Trophoblast cell (in vitro differentiated cells and primary cell): ENCODE data around the gene ORM2.

Experiments used
- DNase-seq, 2 donors: peaks; one replicate each; pipeline ENCODE4 v3.0.0-alpha.2; 2016
- H2AFZ ChIP-seq: 2 replicates; pipeline ENCODE4 v1.6.1; 2013; ENCODE audit warnings: low read length, moderate library complexity, mild to moderate bottlenecking; ENCODE audit not compliant: insufficient read depth, poor library complexity
- H2AK5ac ChIP-seq: 2 replicates; pipeline ENCODE4 v1.6.1; 2013; ENCODE audit warnings: mild to moderate bottlenecking, low read length
- H2BK120ac ChIP-seq: 2 replicates; pipeline ENCODE4 v1.6.1; 2013; ENCODE audit warnings: low read length, mild to moderate bottlenecking, moderate library complexity; ENCODE audit not compliant: insufficient read depth, poor library complexity
- H2BK12ac ChIP-seq: 2 replicates; pipeline ENCODE4 v1.6.1; 2013; ENCODE audit warnings: mild to moderate bottlenecking, low read length, moderate library complexity
- H2BK5ac ChIP-seq: 2 replicates; pipeline ENCODE4 v1.6.1; 2013; ENCODE audit warnings: low read length, low read depth, moderate library complexity, mild to moderate bottlenecking; ENCODE audit not compliant: poor library complexity
- H3K14ac ChIP-seq: 2 replicates; pipeline ENCODE4 v1.6.1; 2013; ENCODE audit warnings: mild to moderate bottlenecking, low read length
- H3K18ac ChIP-seq: 2 replicates; pipeline ENCODE4 v1.6.1; 2013; ENCODE audit warnings: mild to moderate bottlenecking, low read length
- H3K23ac ChIP-seq: 2 replicates; pipeline ENCODE4 v1.6.1; 2013; ENCODE audit warnings: low read length
- H3K27ac ChIP-seq: 2 replicates; pipeline ENCODE4 v1.5.1; 2013; ENCODE audit warnings: low read depth, mild to moderate bottlenecking, inconsistent platforms, low read length, moderate library complexity
- H3K27me3 ChIP-seq: 2 replicates; pipeline ENCODE4 v1.6.1; 2013; ENCODE audit warnings: inconsistent platforms, mild to moderate bottlenecking, low read length, moderate library complexity; ENCODE audit not compliant: insufficient read depth
- H3K36me3 ChIP-seq, 2 experiments: 1 replicate in 1 of 2; 2 replicates in 1 of 2; pipeline ENCODE4 v1.6.1; 2013; ENCODE audit warnings: low read length in 2 of 2, mild to moderate bottlenecking in 2 of 2, moderate library complexity in 1 of 2; ENCODE audit not compliant: insufficient read depth in 2 of 2, control insufficient read depth in 1 of 2
- H3K4ac ChIP-seq: 2 replicates; pipeline ENCODE4 v1.6.1; 2013; ENCODE audit warnings: low read depth, mild to moderate bottlenecking, low read length, moderate library complexity
- H3K4me1 ChIP-seq, 2 experiments: 1 replicate in 1 of 2; 2 replicates in 1 of 2; pipeline ENCODE4 v1.6.1; 2013; ENCODE audit warnings: low read length in 2 of 2, mild to moderate bottlenecking in 2 of 2, moderate library complexity in 1 of 2; ENCODE audit not compliant: insufficient read depth in 2 of 2, control insufficient read depth in 1 of 2
- H3K4me2 ChIP-seq: 2 replicates; pipeline ENCODE4 v1.6.1; 2013; ENCODE audit warnings: inconsistent platforms, mild to moderate bottlenecking, low read length, moderate library complexity
- H3K4me3 ChIP-seq: 2 replicates; pipeline ENCODE4 v1.5.1; 2013; ENCODE audit warnings: mild to moderate bottlenecking, low read depth, low read length, inconsistent platforms
- H3K79me1 ChIP-seq: one replicate; pipeline ENCODE4 v1.6.1; 2013; ENCODE audit warnings: low read length
- H3K79me2 ChIP-seq: 2 replicates; pipeline ENCODE4 v1.6.1; 2013; ENCODE audit warnings: low read length, mild to moderate bottlenecking; ENCODE audit not compliant: control insufficient read depth, insufficient read depth, poor library complexity
- H3K9ac ChIP-seq: 2 replicates; pipeline ENCODE4 v1.6.1; 2013; ENCODE audit warnings: mild to moderate bottlenecking, low read length
- H3K9me3 ChIP-seq: 2 replicates; pipeline ENCODE4 v1.6.1; 2013; ENCODE audit warnings: low read depth, mild to moderate bottlenecking, control low read depth, inconsistent platforms, low read length; ENCODE audit not compliant: insufficient read depth
- H4K12ac ChIP-seq: 2 replicates; pipeline ENCODE4 v1.6.1; 2013; ENCODE audit warnings: low read depth, mild to moderate bottlenecking, low read length, moderate library complexity
- H4K8ac ChIP-seq: 2 replicates; pipeline ENCODE4 v1.6.1; 2013; ENCODE audit warnings: low read depth, mild to moderate bottlenecking, low read length, moderate library complexity
- H4K91ac ChIP-seq: one replicate; pipeline ENCODE4 v1.6.1; 2013; ENCODE audit warnings: low read depth, mild to moderate bottlenecking, low read length, moderate library complexity
- WGBS: extraction: QIAGEN DNeasy Blood & Tissue Kit; methylation state at CpG from one replicate; pipeline ENCODE4 v1.1.7; 2013; ENCODE audit warnings: missing lambda C conversion rate; ENCODE audit not compliant: insufficient read length, insufficient coverage; ENCODE audit errors: extremely low coverage; 5-methylcytosine and 5-hydroxymethylcytosine counted together

Gene ORM2

DNA sequence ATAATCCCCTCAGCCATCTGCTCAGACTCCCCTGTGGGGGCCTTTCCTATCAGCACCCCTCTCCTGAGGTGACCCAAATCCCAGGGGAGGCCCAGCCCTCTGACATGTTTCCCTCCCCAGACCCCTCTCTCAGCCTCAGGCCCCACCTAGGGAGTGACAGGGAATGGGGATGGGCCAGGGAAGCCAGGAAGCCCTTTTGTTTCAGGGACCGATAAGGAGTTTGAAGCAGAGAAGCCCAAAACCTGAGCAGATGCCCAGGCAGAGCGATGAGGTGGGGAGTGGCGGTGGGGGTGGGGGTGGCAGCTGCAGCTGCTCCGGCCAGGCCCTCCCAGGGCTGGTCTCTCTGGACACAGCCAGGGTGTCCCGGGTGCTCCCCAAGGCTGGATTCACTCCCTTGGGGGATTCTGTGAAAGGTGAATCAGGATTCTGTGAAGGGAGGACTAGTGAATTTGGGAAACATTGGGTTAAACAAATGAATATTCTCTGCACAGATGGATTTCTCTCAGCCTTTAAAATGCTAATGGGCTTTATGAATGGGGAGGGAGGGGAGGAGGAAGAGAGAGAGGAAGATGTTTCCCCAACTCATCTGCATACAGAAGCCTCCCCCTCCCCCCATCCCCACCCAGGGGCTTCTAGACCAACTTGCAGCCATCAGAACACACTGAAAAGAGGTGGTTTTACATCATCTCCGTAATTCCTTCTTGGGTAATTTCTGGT lies 40.7 kb downstream of the ORM2 start:
- H3K36me3 ChIP-seq = peaks cover 26 to 28% of the 10 kb centered on the region in 2 experiments
- WGBS = no CpG with 5 or more reads among the region's 6 CpGs
- no peak overlapping the region for H4K91ac ChIP-seq
- no peak overlapping the region for H2AK5ac ChIP-seq
- H2BK120ac ChIP-seq = no peak overlapping the region
- peaks cover 2 to 7% of the 10 kb centered on the region in 2 experiments for H3K4me1 ChIP-seq
- H3K4me3 ChIP-seq = no peak overlapping the region
- H3K18ac ChIP-seq = no peak overlapping the region
- no peak overlapping the region for H3K14ac ChIP-seq
- no peak overlapping the region for H3K9ac ChIP-seq
- no peak overlapping the region for H4K8ac ChIP-seq
- H3K4ac ChIP-seq = no peak overlapping the region
- H3K27ac ChIP-seq = no peak overlapping the region
- no peak overlapping the region for H2BK12ac ChIP-seq
- no peaks in the 10 kb centered on the region for H3K79me2 ChIP-seq
- H2AFZ ChIP-seq = no peak overlapping the region
- DNase-seq = no peak
- H3K9me3 ChIP-seq = no peaks in the 10 kb centered on the region
- no peaks in the 10 kb centered on the region for H3K79me1 ChIP-seq
- no peak overlapping the region for H4K12ac ChIP-seq
- H3K4me2 ChIP-seq = no peak overlapping the region
- no peak overlapping the region for H2BK5ac ChIP-seq
- no peaks in the 10 kb centered on the region for H3K27me3 ChIP-seq
- H3K23ac ChIP-seq = no peak overlapping the region

DNA sequence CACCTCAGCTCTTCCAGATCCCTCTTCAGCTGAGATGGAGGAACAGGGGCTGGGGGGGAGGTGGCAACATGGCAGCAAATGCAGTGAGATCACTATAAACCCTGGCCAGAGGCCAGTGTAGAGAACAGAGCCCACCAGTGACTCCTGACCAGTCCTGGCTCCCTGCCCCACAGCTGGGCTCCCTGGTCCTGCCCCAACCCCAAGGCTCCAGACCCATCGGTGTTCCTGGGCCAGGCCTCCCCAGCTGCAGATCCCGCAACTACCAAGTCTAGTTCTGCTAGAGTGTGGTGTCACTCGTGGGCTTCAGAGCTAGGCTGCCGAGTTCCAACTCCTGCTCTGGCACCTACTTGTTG lies 41.3 kb downstream of the ORM2 start:
- Histone ChIP-seq H2BK120ac (no peak overlapping the region), H3K36me3 (peaks cover 26% of the 10 kb centered on the region in 2 experiments), H3K9ac (no peak overlapping the region), H4K12ac (no peak overlapping the region), H3K4me1 (peaks cover 2 to 7% of the 10 kb centered on the region in 2 experiments), H3K18ac (no peak overlapping the region), H3K14ac (no peak overlapping the region), H4K8ac (no peak overlapping the region), H2AK5ac (no peak overlapping the region), H3K79me2 (no peaks in the 10 kb centered on the region), H3K79me1 (no peaks in the 10 kb centered on the region), H3K4me3 (no peak overlapping the region), H3K4ac (no peak overlapping the region), H3K9me3 (no peaks in the 10 kb centered on the region), H3K23ac (no peak overlapping the region), H2AFZ (no peak overlapping the region), H3K27ac (no peak overlapping the region), H3K4me2 (no peak overlapping the region), H2BK12ac (no peak overlapping the region), H3K27me3 (no peaks in the 10 kb centered on the region), H4K91ac (no peak overlapping the region), H2BK5ac (no peak overlapping the region)
- WGBS = no CpG with 5 or more reads among the region's 4 CpGs
- DNase-seq = no peak

DNA sequence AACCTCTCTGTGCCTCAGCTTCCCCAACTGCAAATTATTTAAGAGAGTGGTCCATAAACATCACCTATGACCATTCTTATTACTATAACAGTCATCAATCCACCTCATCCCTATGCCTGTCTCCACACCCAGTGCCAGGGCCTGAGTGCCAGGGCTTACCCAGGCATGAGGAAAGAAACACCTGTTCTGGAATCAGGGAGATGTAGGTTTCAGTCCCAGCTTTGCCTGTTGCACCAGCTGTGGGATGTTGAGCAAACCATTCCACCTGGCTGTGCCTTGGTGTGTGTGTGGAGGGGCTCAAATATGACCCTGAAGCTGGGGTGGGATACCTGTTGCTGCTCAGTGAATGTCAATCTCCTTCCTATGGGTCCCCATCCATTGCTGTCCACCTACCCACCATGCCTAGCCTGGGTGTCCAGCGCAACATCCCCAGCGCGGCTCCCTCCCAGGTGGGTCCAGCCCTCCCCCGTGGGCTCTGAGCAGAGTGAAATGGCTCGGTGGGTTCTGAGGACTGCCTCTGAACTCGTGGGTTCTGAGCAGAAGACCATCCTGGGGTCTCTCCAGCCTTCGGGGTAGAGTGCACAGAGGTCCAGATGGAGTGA lies 41.8 kb downstream of the ORM2 start:
- Histone ChIP-seq H4K8ac (no peak overlapping the region), H3K79me2 (no peaks in the 10 kb centered on the region), H3K9ac (no peak overlapping the region), H4K91ac (no peak overlapping the region), H3K4me3 (no peak overlapping the region), H3K14ac (no peak overlapping the region), H3K79me1 (no peaks in the 10 kb centered on the region), H3K18ac (no peak overlapping the region), H3K36me3 (peaks cover 28% of the 10 kb centered on the region in 2 experiments), H4K12ac (no peak overlapping the region), H2BK5ac (no peak overlapping the region), H3K9me3 (no peaks in the 10 kb centered on the region), H2AFZ (no peak overlapping the region), H2AK5ac (no peak overlapping the region), H3K23ac (no peak overlapping the region), H3K4ac (no peak overlapping the region), H2BK12ac (no peak overlapping the region), H3K4me1 (peaks cover 2 to 7% of the 10 kb centered on the region in 2 experiments), H3K27me3 (no peaks in the 10 kb centered on the region), H3K4me2 (no peak overlapping the region), H2BK120ac (no peak overlapping the region), H3K27ac (no peak overlapping the region)
- DNase-seq = no peak
- WGBS = no CpG with 5 or more reads among the region's 7 CpGs

DNA sequence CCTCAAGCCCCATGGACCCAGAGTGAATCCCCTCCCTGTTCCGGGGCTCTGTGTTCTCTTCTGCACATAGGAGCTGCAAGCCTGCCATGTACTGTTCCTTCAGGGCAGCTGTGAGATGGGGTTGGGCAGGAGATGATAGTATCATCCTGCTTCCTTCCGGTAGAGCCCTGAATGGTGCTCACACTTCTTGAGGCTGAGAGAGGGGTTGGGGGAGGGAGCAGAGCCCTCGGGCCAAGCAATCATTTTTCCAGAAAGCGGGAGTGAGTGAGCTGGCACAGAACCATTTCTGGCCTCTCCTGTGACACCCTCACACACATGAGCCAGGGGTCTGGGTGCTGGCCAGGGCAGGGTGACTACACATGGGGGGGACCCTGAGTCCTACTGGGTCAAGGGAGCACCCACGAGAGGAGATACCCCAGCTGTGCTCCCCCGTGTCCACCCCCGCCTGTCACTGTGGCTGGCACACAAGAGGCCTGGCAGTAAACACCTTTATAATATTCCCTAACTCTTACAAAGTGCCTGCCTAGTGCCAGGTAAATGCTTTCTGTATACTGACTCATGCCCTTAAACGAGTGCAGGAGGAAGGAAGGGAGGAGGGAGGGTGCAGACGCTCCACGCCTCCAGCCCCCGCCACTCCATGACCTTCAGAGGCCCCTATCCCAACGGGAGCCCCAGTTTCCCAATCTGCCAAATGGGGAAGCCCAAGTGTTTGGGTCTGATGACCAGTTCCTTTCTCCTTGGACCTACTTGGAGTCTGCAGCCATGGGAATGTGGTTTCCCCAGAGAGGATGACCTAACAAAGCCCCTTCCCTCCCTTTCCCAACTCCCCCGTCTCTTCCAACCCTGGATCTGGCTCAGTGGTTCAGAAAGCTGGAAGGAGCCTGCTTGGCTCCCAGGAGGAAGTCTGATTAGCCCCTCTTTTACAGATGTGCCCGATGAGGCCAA lies 42.6 kb downstream of the ORM2 start:
- H2AK5ac ChIP-seq = no peak overlapping the region
- no peaks in the 10 kb centered on the region for H3K79me1 ChIP-seq
- DNase-seq = no peak
- no peak overlapping the region for H2BK120ac ChIP-seq
- H2BK5ac ChIP-seq = no peak overlapping the region
- H3K27me3 ChIP-seq = no peaks in the 10 kb centered on the region
- H3K4ac ChIP-seq = no peak overlapping the region
- H3K14ac ChIP-seq = no peak overlapping the region
- H3K36me3 ChIP-seq = peaks cover 34 to 35% of the 10 kb centered on the region in 2 experiments
- H3K4me3 ChIP-seq = no peak overlapping the region
- no peak overlapping the region for H2AFZ ChIP-seq
- no peaks in the 10 kb centered on the region for H3K9me3 ChIP-seq
- no peak overlapping the region for H3K9ac ChIP-seq
- no peak overlapping the region for H4K8ac ChIP-seq
- H3K23ac ChIP-seq = no peak overlapping the region
- no peak overlapping the region for H3K18ac ChIP-seq
- H4K91ac ChIP-seq = no peak overlapping the region
- no peak overlapping the region for H2BK12ac ChIP-seq
- peaks cover 2 to 7% of the 10 kb centered on the region in 2 experiments for H3K4me1 ChIP-seq
- WGBS = no CpG with 5 or more reads among the region's 14 CpGs
- H3K79me2 ChIP-seq = no peaks in the 10 kb centered on the region
- no peak overlapping the region for H4K12ac ChIP-seq
- H3K27ac ChIP-seq = no peak overlapping the region
- no peak overlapping the region for H3K4me2 ChIP-seq
